Measurements from ENCODE around the gene IRX5. TPM values are rescaled to one million over a fixed set of nuclear protein-coding genes. Genes with fewer than 3 reads are reported as not detected.
A peak's percentile ranks its signal among the peaks of the same experiment; 100 is the strongest.

The IRX5 gene
- total RNA-seq, 2 experiments from 2014 or later: not detected

GRCh38 chr16:54933281-54934011, 2.8 kb downstream of the IRX5 start:
- Mint-ChIP-seq H3K4me3 (peak overlapping the region; percentile 45), H3K36me3 (ENCODE audit: low read depth) (peaks cover 7% of the 10 kb centered on the region), H3K9me3 (no peaks in the 10 kb centered on the region), H3K27ac (no peak overlapping the region), H3K4me1 (ENCODE audit: low read depth) (peaks cover 50% of the 10 kb centered on the region), H3K27me3 (peaks cover 78% of the 10 kb centered on the region)
- Histone ChIP-seq H3K36me3 (ENCODE audit: insufficient read depth, low read length) (no peaks in the 10 kb centered on the region), H3K4me1 (ENCODE audit: insufficient read depth, low read length) (peaks cover 63% of the 10 kb centered on the region), H3K27me3 (ENCODE audit: control insufficient read depth in 1 of 2, insufficient read depth in 2 of 2, low read length in 2 of 2) (peaks cover 67 to 83% of the 10 kb centered on the region in 2 experiments), H3K27ac (ENCODE audit: low read depth in 1 of 2, low read length in 2 of 2) (no peak overlapping the region), H3K4me3 (ENCODE audit: low read length) (no peak overlapping the region), H3K9me3 (ENCODE audit: control insufficient read depth in 1 of 2, insufficient read depth in 1 of 2, low read length in 2 of 2) (peaks cover 0 to 76% of the 10 kb centered on the region in 2 experiments)
- no peak for TF ChIP-seq CTCF (IDR thresholded peaks at IDR 0.05)
- ChIA-PET CTCF (no interaction called here), POLR2A (no interaction called here)
- intact Hi-C loops (cut with DNase I, micrococcal nuclease): loop anchor here in 1 of 2 experiments (10.0 kb wide), 2 partner anchors 1389 to 1499 kb away; partner anchors contain the start of gene RBL2
- no peak for ATAC-seq (ENCODE audit: poor library complexity)
- no peak for DNase-seq

- H3K4me3 ChIP-seq (ENCODE audit: low read length): no peak overlapping the region
- Mint-ChIP-seq H3K4me1 (ENCODE audit: low read depth) (peaks cover 42% of the 10 kb centered on the region), H3K27ac (no peak overlapping the region), H3K36me3 (ENCODE audit: low read depth) (no peaks in the 10 kb centered on the region), H3K9me3 (no peaks in the 10 kb centered on the region), H3K4me3 (peak overlapping the region; percentile 45), H3K27me3 (peaks cover 82% of the 10 kb centered on the region)
- H3K27me3 ChIP-seq (ENCODE audit: control insufficient read depth in 1 of 2, insufficient read depth in 2 of 2, low read length in 2 of 2): peaks cover 78 to 87% of the 10 kb centered on the region in 2 experiments
- POLR2A ChIA-PET: no interaction called here
- no peak for ATAC-seq (ENCODE audit: poor library complexity)
- peaks cover 58% of the 10 kb centered on the region for H3K4me1 ChIP-seq (ENCODE audit: insufficient read depth, low read length)
- no peak for DNase-seq
- no peak for TF ChIP-seq CTCF (IDR thresholded peaks at IDR 0.05)
- H3K27ac ChIP-seq (ENCODE audit: low read depth in 1 of 2, low read length in 2 of 2): no peak overlapping the region
- H3K9me3 ChIP-seq (ENCODE audit: control insufficient read depth in 1 of 2, insufficient read depth in 1 of 2, low read length in 2 of 2): peaks cover 0 to 81% of the 10 kb centered on the region in 2 experiments
- no peaks in the 10 kb centered on the region for H3K36me3 ChIP-seq (ENCODE audit: insufficient read depth, low read length)
- CTCF ChIA-PET: no interaction called here
- intact Hi-C loops (cut with DNase I, micrococcal nuclease): loop anchor here in 1 of 2 experiments (10.0 kb wide), 2 partner anchors 1390 to 1500 kb away; partner anchors contain the start of gene RBL2
These were observed 4.0 kb downstream of the IRX5 start for GRCh38 chr16:54934481-54935265.

- H3K27me3 Mint-ChIP-seq: peaks cover 83% of the 10 kb centered on the region
- POLR2A ChIA-PET: interaction anchor here (1.5 kb wide), 1 partner anchor 8 kb away, joined by 5 read pairs; no protein-coding TSS in a partner anchor
- intact Hi-C loops (cut with DNase I, micrococcal nuclease): loop anchor here in 1 of 2 experiments (10.0 kb wide), 2 partner anchors 1391 to 1501 kb away; partner anchors contain the start of gene RBL2
- H3K4me3 ChIP-seq (ENCODE audit: low read length): no peak overlapping the region
- no peaks in the 10 kb centered on the region for H3K36me3 ChIP-seq (ENCODE audit: insufficient read depth, low read length)
- no peaks in the 10 kb centered on the region for H3K36me3 Mint-ChIP-seq (ENCODE audit: low read depth)
- no peaks in the 10 kb centered on the region for H3K9me3 Mint-ChIP-seq
- ATAC-seq (ENCODE audit: poor library complexity): no peak
- peaks cover 80 to 87% of the 10 kb centered on the region in 2 experiments for H3K27me3 ChIP-seq (ENCODE audit: control insufficient read depth in 1 of 2, insufficient read depth in 2 of 2, low read length in 2 of 2)
- no peak for DNase-seq
- no peak overlapping the region for H3K27ac ChIP-seq (ENCODE audit: low read depth in 1 of 2, low read length in 2 of 2)
- H3K27ac Mint-ChIP-seq: no peak overlapping the region
- CTCF ChIA-PET: no interaction called here
- no peak for TF ChIP-seq CTCF (IDR thresholded peaks at IDR 0.05)
- peaks cover 50% of the 10 kb centered on the region for H3K4me1 ChIP-seq (ENCODE audit: insufficient read depth, low read length)
- no peak overlapping the region for H3K4me3 Mint-ChIP-seq
- peaks cover 36% of the 10 kb centered on the region for H3K4me1 Mint-ChIP-seq (ENCODE audit: low read depth)
- peaks cover 0 to 79% of the 10 kb centered on the region in 2 experiments for H3K9me3 ChIP-seq (ENCODE audit: control insufficient read depth in 1 of 2, insufficient read depth in 1 of 2, low read length in 2 of 2)
These were observed 4.8 kb downstream of the IRX5 start for GRCh38 chr16:54935266-54935968.

Measured in CD4-positive, alpha-beta T cell (primary cell).